WTC11 (cell line): ENCODE measurements around the gene PLS1. TPM values are rescaled to one million over a fixed set of nuclear protein-coding genes. Genes with fewer than 3 reads are reported as not detected.

ENCODE experiments used
- ATAC-seq: fragments of 200-7000 bp; cut with Tn5 transposase; 2 replicates; pipeline ENCODE4 v1.10.0; 2021; ENCODE audit warnings: mild to moderate bottlenecking, moderate library complexity
- CTCF ChIA-PET: fragments of 300-600 bp; sonication (Branson Sonifier 250); formaldehyde crosslinking; loops from one replicate; lab custom pipeline; 2021; ENCODE audit warnings: antibody characterized with exemption; lab: Charles Lee
- POLR2A ChIA-PET: fragments of 350-600 bp; sonication (Branson Sonifier 250); formaldehyde crosslinking; loops from one replicate; lab custom pipeline; 2021; ENCODE audit warnings: antibody characterized with exemption; lab: Charles Lee
- DNase-seq: peaks from one replicate; pipeline ENCODE4 v3.0.0; 2021; ENCODE audit warnings: low spot score
- H3K27ac Mint-ChIP-seq: 2 replicates; pipeline ENCODE4 v1.8.0; 2021; ENCODE audit warnings: mixed read lengths
- H3K27me3 Mint-ChIP-seq: 2 replicates; pipeline ENCODE4 v1.8.0; 2021; ENCODE audit warnings: low read depth, mild to moderate bottlenecking, moderate library complexity, mixed read lengths
- H3K36me3 Mint-ChIP-seq: 2 replicates; pipeline ENCODE4 v1.8.0; 2021; ENCODE audit warnings: mixed read lengths
- H3K4me1 Mint-ChIP-seq: 2 replicates; pipeline ENCODE4 v1.8.0; 2022; ENCODE audit warnings: mixed read lengths
- H3K4me3 Mint-ChIP-seq: 2 replicates; pipeline ENCODE4 v1.8.0; 2021; ENCODE audit warnings: mild to moderate bottlenecking, moderate library complexity, mixed read lengths
- H3K9me3 Mint-ChIP-seq: 2 replicates; pipeline ENCODE4 v1.8.0; 2021; ENCODE audit warnings: mixed read lengths
- CREB1 ChIP-seq: sonication (generic); formaldehyde crosslinking; IDR thresholded peaks from 2 replicates; pipeline ENCODE4 v1.8.0; 2023; ENCODE audit warnings: mild to moderate bottlenecking, missing genetic modification reagents
- FOXP1 ChIP-seq: sonication (generic); formaldehyde crosslinking; IDR thresholded peaks from 2 replicates; pipeline ENCODE4 v1.8.0; 2022; ENCODE audit warnings: missing genetic modification reagents, mild to moderate bottlenecking, moderate library complexity, borderline replicate concordance
- FOXP4 ChIP-seq: sonication (generic); formaldehyde crosslinking; IDR thresholded peaks from 2 replicates; pipeline ENCODE4 v1.8.0; 2022; ENCODE audit warnings: mild to moderate bottlenecking, missing genetic modification reagents
- JAZF1 ChIP-seq: fragments of 250-450 bp; sonication (Bioruptor Pico); IDR thresholded peaks from 2 replicates; pipeline ENCODE4 v1.9.0; 2021; ENCODE audit warnings: moderate library complexity, mild to moderate bottlenecking, inconsistent platforms
- JUN ChIP-seq: sonication (generic); formaldehyde crosslinking; IDR thresholded peaks from 2 replicates; pipeline ENCODE4 v1.8.0; 2023; ENCODE audit warnings: mild to moderate bottlenecking, missing genetic modification reagents
- MLX ChIP-seq: sonication (generic); formaldehyde crosslinking; IDR thresholded peaks from 2 replicates; pipeline ENCODE4 v1.8.1; 2023; ENCODE audit warnings: mild to moderate bottlenecking, missing genetic modification reagents, moderate library complexity
- MYBL2 ChIP-seq: sonication (generic); formaldehyde crosslinking; IDR thresholded peaks from 2 replicates; pipeline ENCODE4 v1.8.1; 2023; ENCODE audit warnings: mild to moderate bottlenecking, moderate library complexity, missing genetic modification reagents
- NR2C2 ChIP-seq: sonication (generic); formaldehyde crosslinking; IDR thresholded peaks from 2 replicates; pipeline ENCODE4 v1.8.0; 2022; ENCODE audit warnings: mild to moderate bottlenecking, missing genetic modification reagents
- NR3C1 ChIP-seq: sonication (generic); formaldehyde crosslinking; conservative IDR thresholded peaks from 2 replicates; pipeline ENCODE4 v1.8.1; 2023; ENCODE audit warnings: low read depth, mild to moderate bottlenecking, missing genetic modification reagents
- PREB ChIP-seq: sonication (generic); formaldehyde crosslinking; IDR thresholded peaks from 2 replicates; pipeline ENCODE4 v1.8.1; 2022; ENCODE audit warnings: mild to moderate bottlenecking, missing genetic modification reagents, moderate library complexity, borderline replicate concordance
- SMAD3 ChIP-seq: sonication (generic); formaldehyde crosslinking; IDR thresholded peaks from 2 replicates; pipeline ENCODE4 v1.8.0; 2022; ENCODE audit warnings: missing genetic modification reagents, mild to moderate bottlenecking, borderline replicate concordance
- TP53 ChIP-seq: sonication (generic); formaldehyde crosslinking; IDR thresholded peaks from 2 replicates; pipeline ENCODE4 v1.8.1; 2023; ENCODE audit warnings: mild to moderate bottlenecking, missing genetic modification reagents
- ZBTB21 ChIP-seq: sonication (generic); formaldehyde crosslinking; IDR thresholded peaks from 2 replicates; pipeline ENCODE4 v1.8.1; 2023; ENCODE audit warnings: mild to moderate bottlenecking, missing genetic modification reagents, borderline replicate concordance
- ZNF219 ChIP-seq: sonication (generic); formaldehyde crosslinking; IDR thresholded peaks from 2 replicates; pipeline ENCODE4 v1.8.0; 2023; ENCODE audit warnings: missing genetic modification reagents, mild to moderate bottlenecking, borderline replicate concordance
- ZNF263 ChIP-seq: sonication (generic); formaldehyde crosslinking; IDR thresholded peaks from 2 replicates; pipeline ENCODE4 v1.8.1; 2022; ENCODE audit warnings: low read depth, mild to moderate bottlenecking, moderate library complexity, missing genetic modification reagents
- ZNF416 ChIP-seq: fragments of 250-450 bp; sonication (Bioruptor Pico); IDR thresholded peaks from 2 replicates; pipeline ENCODE4 v1.9.0; 2021; ENCODE audit warnings: mild to moderate bottlenecking, inconsistent platforms
- total RNA-seq: library from RNA; stranded (reverse); gene quantifications from 3 replicates; pipeline ENCODE4 v1.2.3, GENCODE V29; 2021
- TF ChIP-seq, protein P1 (sequence below): fragments of 250-450 bp; sonication (Bioruptor Pico); IDR thresholded peaks from 2 replicates; pipeline ENCODE4 v1.8.0; 2021; ENCODE audit warnings: mild to moderate bottlenecking
- TF ChIP-seq, protein P2 (sequence below): sonication (generic); formaldehyde crosslinking; IDR thresholded peaks from 2 replicates; pipeline ENCODE4 v1.8.1; 2022; ENCODE audit warnings: low read depth, missing genetic modification reagents, borderline replicate concordance
- TF ChIP-seq, protein P3 (sequence below): fragments of 200-600 bp; IDR thresholded peaks from 2 replicates; pipeline ENCODE4 v1.8.0; 2022; ENCODE audit warnings: antibody characterized with exemption
- TF ChIP-seq, protein P4 (sequence below): fragments of 250-450 bp; sonication (Bioruptor Pico); IDR thresholded peaks from 2 replicates; pipeline ENCODE4 v1.9.0; 2021; ENCODE audit warnings: mild to moderate bottlenecking, borderline replicate concordance

PLS1 gene
- total RNA-seq, 1 experiment from 2014 or later, result 26.4 TPM

GRCh38 chr3:142648950-142649349 is 52.8 kb downstream of the PLS1 start (continued):
- TF ChIP-seq ZNF219 (CRISPR knock-in tag) (no peak), FOXP1 (CRISPR knock-in tag) (no peak), JUN (no peak), NR3C1 (no peak), TP53 (CRISPR knock-in tag) (no peak), NR2C2 (no peak)

DNA sequence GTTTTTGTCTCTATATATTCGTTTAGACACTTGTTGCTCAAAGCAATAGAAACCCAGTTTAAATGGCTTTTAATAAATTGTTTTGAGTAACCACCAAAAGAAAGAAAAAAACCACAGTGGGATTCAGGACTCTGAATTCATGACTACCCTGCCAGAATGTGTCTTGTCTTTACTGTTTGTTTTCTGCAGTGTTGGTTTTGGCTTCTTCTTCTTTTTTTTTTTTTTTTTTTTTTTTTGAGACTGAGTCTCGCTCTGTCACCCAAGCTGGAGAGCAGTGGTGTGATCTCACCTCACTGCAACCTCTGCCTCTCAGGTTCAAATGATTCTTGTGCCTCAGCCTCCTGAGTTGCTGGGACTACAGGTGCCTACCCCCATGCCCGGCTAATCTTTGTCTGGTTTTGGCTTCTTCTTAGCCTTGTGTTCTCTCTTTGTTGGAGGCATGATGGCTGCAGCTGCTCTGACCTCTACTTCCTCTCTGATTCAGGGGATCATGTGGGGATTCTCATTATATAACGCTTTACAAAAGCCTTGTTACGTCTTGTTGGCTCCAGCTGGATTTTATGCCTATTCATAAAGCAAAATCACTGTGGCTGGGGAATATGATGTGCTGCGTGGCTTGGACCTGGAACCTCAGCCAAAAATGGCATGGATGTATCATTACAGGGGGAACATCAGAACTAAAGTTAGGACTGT is 54.0 kb downstream of the PLS1 start:
- Mint-ChIP-seq H3K4me1 (peaks cover 34% of the 10 kb centered on the region), H3K9me3 (no peaks in the 10 kb centered on the region), H3K36me3 (no peaks in the 10 kb centered on the region)
- DNase-seq, result no peak
- no peak for ATAC-seq
- TF ChIP-seq MLX (CRISPR knock-in tag) (no peak), ZNF416 (CRISPR knock-in tag) (no peak), PREB (CRISPR knock-in tag) (no peak), ZNF263 (no peak), ZBTB21 (no peak), FOXP4 (no peak), MYBL2 (CRISPR knock-in tag) (no peak), JAZF1 (CRISPR knock-in tag) (no peak), CREB1 (no peak), SMAD3 (CRISPR knock-in tag) (no peak)
- TF ChIP-seq, protein P1, sequence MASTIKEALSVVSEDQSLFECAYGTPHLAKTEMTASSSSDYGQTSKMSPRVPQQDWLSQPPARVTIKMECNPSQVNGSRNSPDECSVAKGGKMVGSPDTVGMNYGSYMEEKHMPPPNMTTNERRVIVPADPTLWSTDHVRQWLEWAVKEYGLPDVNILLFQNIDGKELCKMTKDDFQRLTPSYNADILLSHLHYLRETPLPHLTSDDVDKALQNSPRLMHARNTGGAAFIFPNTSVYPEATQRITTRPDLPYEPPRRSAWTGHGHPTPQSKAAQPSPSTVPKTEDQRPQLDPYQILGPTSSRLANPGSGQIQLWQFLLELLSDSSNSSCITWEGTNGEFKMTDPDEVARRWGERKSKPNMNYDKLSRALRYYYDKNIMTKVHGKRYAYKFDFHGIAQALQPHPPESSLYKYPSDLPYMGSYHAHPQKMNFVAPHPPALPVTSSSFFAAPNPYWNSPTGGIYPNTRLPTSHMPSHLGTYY (CRISPR knock-in tag), result no peak
- TF ChIP-seq, protein P2, sequence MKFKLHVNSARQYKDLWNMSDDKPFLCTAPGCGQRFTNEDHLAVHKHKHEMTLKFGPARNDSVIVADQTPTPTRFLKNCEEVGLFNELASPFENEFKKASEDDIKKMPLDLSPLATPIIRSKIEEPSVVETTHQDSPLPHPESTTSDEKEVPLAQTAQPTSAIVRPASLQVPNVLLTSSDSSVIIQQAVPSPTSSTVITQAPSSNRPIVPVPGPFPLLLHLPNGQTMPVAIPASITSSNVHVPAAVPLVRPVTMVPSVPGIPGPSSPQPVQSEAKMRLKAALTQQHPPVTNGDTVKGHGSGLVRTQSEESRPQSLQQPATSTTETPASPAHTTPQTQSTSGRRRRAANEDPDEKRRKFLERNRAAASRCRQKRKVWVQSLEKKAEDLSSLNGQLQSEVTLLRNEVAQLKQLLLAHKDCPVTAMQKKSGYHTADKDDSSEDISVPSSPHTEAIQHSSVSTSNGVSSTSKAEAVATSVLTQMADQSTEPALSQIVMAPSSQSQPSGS, result no peak
- TF ChIP-seq, protein P3, sequence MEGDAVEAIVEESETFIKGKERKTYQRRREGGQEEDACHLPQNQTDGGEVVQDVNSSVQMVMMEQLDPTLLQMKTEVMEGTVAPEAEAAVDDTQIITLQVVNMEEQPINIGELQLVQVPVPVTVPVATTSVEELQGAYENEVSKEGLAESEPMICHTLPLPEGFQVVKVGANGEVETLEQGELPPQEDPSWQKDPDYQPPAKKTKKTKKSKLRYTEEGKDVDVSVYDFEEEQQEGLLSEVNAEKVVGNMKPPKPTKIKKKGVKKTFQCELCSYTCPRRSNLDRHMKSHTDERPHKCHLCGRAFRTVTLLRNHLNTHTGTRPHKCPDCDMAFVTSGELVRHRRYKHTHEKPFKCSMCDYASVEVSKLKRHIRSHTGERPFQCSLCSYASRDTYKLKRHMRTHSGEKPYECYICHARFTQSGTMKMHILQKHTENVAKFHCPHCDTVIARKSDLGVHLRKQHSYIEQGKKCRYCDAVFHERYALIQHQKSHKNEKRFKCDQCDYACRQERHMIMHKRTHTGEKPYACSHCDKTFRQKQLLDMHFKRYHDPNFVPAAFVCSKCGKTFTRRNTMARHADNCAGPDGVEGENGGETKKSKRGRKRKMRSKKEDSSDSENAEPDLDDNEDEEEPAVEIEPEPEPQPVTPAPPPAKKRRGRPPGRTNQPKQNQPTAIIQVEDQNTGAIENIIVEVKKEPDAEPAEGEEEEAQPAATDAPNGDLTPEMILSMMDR, result no peak
- TF ChIP-seq, protein P4, sequence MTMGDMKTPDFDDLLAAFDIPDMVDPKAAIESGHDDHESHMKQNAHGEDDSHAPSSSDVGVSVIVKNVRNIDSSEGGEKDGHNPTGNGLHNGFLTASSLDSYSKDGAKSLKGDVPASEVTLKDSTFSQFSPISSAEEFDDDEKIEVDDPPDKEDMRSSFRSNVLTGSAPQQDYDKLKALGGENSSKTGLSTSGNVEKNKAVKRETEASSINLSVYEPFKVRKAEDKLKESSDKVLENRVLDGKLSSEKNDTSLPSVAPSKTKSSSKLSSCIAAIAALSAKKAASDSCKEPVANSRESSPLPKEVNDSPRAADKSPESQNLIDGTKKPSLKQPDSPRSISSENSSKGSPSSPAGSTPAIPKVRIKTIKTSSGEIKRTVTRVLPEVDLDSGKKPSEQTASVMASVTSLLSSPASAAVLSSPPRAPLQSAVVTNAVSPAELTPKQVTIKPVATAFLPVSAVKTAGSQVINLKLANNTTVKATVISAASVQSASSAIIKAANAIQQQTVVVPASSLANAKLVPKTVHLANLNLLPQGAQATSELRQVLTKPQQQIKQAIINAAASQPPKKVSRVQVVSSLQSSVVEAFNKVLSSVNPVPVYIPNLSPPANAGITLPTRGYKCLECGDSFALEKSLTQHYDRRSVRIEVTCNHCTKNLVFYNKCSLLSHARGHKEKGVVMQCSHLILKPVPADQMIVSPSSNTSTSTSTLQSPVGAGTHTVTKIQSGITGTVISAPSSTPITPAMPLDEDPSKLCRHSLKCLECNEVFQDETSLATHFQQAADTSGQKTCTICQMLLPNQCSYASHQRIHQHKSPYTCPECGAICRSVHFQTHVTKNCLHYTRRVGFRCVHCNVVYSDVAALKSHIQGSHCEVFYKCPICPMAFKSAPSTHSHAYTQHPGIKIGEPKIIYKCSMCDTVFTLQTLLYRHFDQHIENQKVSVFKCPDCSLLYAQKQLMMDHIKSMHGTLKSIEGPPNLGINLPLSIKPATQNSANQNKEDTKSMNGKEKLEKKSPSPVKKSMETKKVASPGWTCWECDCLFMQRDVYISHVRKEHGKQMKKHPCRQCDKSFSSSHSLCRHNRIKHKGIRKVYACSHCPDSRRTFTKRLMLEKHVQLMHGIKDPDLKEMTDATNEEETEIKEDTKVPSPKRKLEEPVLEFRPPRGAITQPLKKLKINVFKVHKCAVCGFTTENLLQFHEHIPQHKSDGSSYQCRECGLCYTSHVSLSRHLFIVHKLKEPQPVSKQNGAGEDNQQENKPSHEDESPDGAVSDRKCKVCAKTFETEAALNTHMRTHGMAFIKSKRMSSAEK, result no peak
- TF ChIP-seq, all 79 proteins: peak for 0
- no peaks in the 10 kb centered on the region for H3K27me3 Mint-ChIP-seq
- POLR2A ChIA-PET, result no interaction called here
- peak overlapping the region; percentile 22; the same call in 1 of the 2 replicates for H3K27ac Mint-ChIP-seq
- CTCF ChIA-PET, result no interaction called here
- no peak overlapping the region for H3K4me3 Mint-ChIP-seq
